ENCODE results near the gene COPRS. TPM values are rescaled to one million over a fixed set of nuclear protein-coding genes. Genes with fewer than 3 reads are reported as not detected.

The COPRS gene
- total RNA-seq, 5 donors from 2014 or later (not counting 1 experiment from before 2014, with no cell fraction given), result 2.1 to 6.7 (median 5.1) TPM

DNA sequence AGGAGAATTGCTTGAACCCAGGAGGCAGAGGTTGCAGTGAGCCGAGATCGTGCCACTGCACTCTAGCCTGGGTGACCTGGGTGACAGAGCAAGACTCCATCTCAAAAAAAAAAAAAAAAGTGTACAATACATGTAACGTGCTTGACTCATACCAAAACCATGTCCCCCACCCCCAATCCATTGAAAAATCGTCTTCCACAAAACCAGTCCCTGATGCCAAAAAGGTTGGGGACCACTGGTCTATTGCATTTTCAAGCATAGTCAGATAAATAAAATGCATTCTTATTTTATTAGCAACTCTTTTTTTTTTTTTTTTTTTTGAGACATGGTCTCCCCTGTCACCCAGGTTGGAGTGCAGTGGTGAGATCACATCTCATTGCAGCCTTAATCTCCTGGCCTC, 52.1 kb downstream of the COPRS start:
- Histone ChIP-seq H3K27ac (ENCODE audit: low read length) (no peak overlapping the region), H3K27me3 (replicated peaks in 1 of 2; ENCODE audit: control insufficient read depth in 2 of 2, extremely low read depth in 1 of 2, insufficient read depth in 2 of 2, low read length in 1 of 2) (peaks cover 0 to 10% of the 10 kb centered on the region in 2 experiments), H3K9me3 (no peaks in the 10 kb centered on the region), H3K4me3 (ENCODE audit: control insufficient read depth in 1 of 2, extremely low read depth in 1 of 2, low read length in 1 of 2) (no peak overlapping the region), H3K36me3 (ENCODE audit: control insufficient read depth in 2 of 2, extremely low read depth in 1 of 2, insufficient read depth in 1 of 2, low read length in 1 of 2) (no peaks in the 10 kb centered on the region), H3K4me1 (ENCODE audit: control insufficient read depth in 1 of 2, extremely low read depth in 1 of 2, insufficient read depth in 2 of 2, low read length in 2 of 2) (no peaks in the 10 kb centered on the region)
- H3K36me3 Mint-ChIP-seq, result no peaks in the 10 kb centered on the region
- peaks cover 7 to 14% of the 10 kb centered on the region in 2 donors for H3K27me3 Mint-ChIP-seq
- H3K4me1 Mint-ChIP-seq, result no peaks in the 10 kb centered on the region
- H3K4me3 Mint-ChIP-seq, result no peak overlapping the region
- no peaks in the 10 kb centered on the region for H3K9me3 Mint-ChIP-seq
- POLR2A ChIA-PET, result no interaction called here
- H3K27ac Mint-ChIP-seq, result no peak overlapping the region
- WGBS (ENCODE audit: insufficient coverage), result 94% methylated on average over 2 of the region's 4 CpGs
- DNase-seq (no peak), ATAC-seq (replicated peaks in 1 of 4) (no peak)
- CTCF ChIA-PET, result no interaction called here

DNA sequence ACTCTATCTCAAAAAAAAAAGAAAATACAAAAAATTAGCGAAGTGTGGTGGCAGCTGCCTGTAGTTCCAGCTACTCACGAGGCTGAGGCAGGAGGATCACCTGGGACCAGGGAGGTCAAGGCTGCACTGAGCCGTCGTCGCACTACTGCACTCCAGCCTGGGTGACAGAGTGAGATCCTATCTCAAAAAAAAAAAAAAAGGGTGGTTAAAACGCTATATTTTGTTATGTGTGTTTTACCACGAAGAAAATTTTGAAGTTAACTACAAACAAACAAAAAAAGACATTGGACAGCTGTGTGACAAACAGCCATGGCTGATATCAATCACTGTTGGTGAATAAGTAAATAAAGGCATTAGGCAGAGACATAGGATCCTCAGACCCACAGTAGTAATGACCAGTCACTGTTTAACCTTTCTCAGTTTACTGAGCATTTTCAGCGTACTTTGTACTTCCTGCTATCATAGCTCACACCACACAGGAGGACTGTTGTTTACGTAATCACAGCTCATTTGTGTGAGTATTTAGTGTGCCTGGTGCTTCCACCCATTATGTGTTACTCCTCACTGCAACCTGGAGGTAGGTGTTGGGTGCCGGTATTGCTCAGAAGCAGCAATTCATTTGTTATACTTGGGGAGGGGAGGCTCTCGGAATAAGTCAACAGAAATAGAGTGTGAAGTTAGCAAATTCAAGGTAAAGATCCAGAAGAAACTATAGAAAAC, 55.4 kb downstream of the COPRS start:
- DNase-seq (no peak), ATAC-seq (replicated peaks in 1 of 4) (no peak)
- peaks cover 0 to 5% of the 10 kb centered on the region in 2 experiments for H3K27me3 ChIP-seq (replicated peaks in 1 of 2; ENCODE audit: control insufficient read depth in 2 of 2, extremely low read depth in 1 of 2, insufficient read depth in 2 of 2, low read length in 1 of 2)
- no peaks in the 10 kb centered on the region for H3K36me3 Mint-ChIP-seq
- ChIA-PET POLR2A (no interaction called here), CTCF (no interaction called here)
- H3K9me3 Mint-ChIP-seq, result no peaks in the 10 kb centered on the region
- no peaks in the 10 kb centered on the region for H3K9me3 ChIP-seq
- H3K27ac ChIP-seq (ENCODE audit: low read length), result no peak overlapping the region
- H3K27ac Mint-ChIP-seq, result no peak overlapping the region
- no peaks in the 10 kb centered on the region for H3K4me1 Mint-ChIP-seq
- 57% methylated on average over 1 of the region's 11 CpGs for WGBS (ENCODE audit: insufficient coverage)
- H3K4me1 ChIP-seq (ENCODE audit: control insufficient read depth in 1 of 2, extremely low read depth in 1 of 2, insufficient read depth in 2 of 2, low read length in 2 of 2), result no peaks in the 10 kb centered on the region
- peaks cover 0 to 5% of the 10 kb centered on the region in 2 donors for H3K27me3 Mint-ChIP-seq
- no peaks in the 10 kb centered on the region for H3K36me3 ChIP-seq (ENCODE audit: control insufficient read depth in 2 of 2, extremely low read depth in 1 of 2, insufficient read depth in 1 of 2, low read length in 1 of 2)
- no peak overlapping the region for H3K4me3 ChIP-seq (ENCODE audit: control insufficient read depth in 1 of 2, extremely low read depth in 1 of 2, low read length in 1 of 2)
- H3K4me3 Mint-ChIP-seq, result no peak overlapping the region

DNA sequence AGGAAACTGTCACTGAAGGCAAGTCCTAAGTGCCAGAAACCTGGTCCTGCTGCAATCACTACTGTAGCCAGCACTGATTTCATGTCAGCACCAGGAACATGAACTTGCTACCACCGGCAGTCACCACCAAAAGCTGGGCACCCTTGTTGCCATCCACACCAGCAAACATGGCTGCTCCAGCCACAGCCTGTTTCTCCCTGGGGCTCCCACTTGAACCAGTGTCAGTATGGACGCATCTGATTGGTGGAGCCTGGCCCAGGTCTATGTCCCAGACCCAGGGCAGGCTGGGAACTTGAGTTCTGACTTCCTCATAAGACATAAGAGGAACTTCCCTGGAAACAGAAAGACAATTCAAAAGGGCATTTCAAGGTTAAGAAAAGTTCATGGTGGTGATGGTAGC, 56.5 kb downstream of the COPRS start:
- no peak for ATAC-seq (replicated peaks in 1 of 4)
- WGBS (ENCODE audit: insufficient coverage), result 100% methylated on average over 2 of the region's 2 CpGs
- DNase-seq, result no peak
- CTCF ChIA-PET, result no interaction called here
- H3K27me3 ChIP-seq (replicated peaks in 1 of 2; ENCODE audit: control insufficient read depth in 2 of 2, extremely low read depth in 1 of 2, insufficient read depth in 2 of 2, low read length in 1 of 2), result peaks cover 0 to 10% of the 10 kb centered on the region in 2 experiments
- H3K4me3 ChIP-seq (ENCODE audit: control insufficient read depth in 1 of 2, extremely low read depth in 1 of 2, low read length in 1 of 2), result no peak overlapping the region
- H3K27ac ChIP-seq (ENCODE audit: low read length), result no peak overlapping the region
- H3K36me3 ChIP-seq (ENCODE audit: control insufficient read depth in 2 of 2, extremely low read depth in 1 of 2, insufficient read depth in 1 of 2, low read length in 1 of 2), result no peaks in the 10 kb centered on the region
- Mint-ChIP-seq H3K36me3 (no peaks in the 10 kb centered on the region), H3K4me1 (no peaks in the 10 kb centered on the region), H3K4me3 (no peak overlapping the region), H3K27ac (no peak overlapping the region), H3K9me3 (no peaks in the 10 kb centered on the region), H3K27me3 (peaks cover 0 to 7% of the 10 kb centered on the region in 2 donors)
- H3K4me1 ChIP-seq (ENCODE audit: control insufficient read depth in 1 of 2, extremely low read depth in 1 of 2, insufficient read depth in 2 of 2, low read length in 2 of 2), result no peaks in the 10 kb centered on the region
- no peaks in the 10 kb centered on the region for H3K9me3 ChIP-seq
- POLR2A ChIA-PET, result no interaction called here

Other genes with a start within 250 kb of the COPRS start
- 10 to 100 TPM; 32.4 to 62.7 (median 55.8) TPM for gene UTP6, start 42.5 kb upstream of the COPRS start, total RNA-seq
- gene SUZ12, start 77.8 kb upstream of the COPRS start, total RNA-seq, result 10 to 100 TPM; 28.1 to 33.7 (median 30.4) TPM
- gene LRRC37B, start 148.1 kb upstream of the COPRS start, total RNA-seq, result 10 to 100 TPM; 43.3 to 71.1 (median 54.9) TPM

Measured in T-cell (primary cell).